Esophagus muscularis mucosa (tissue), 3 donors: Measurements from ENCODE around the gene DUSP18.

ENCODE experiments used
- POLR2AphosphoS5 ChIP-seq, 2 donors: sonication (generic); formaldehyde crosslinking; IDR thresholded peaks; one replicate each; pipeline ENCODE4 v1.6.1; 2017; ENCODE audit warnings: antibody characterized with exemption in 2 of 2
- TF ChIP-seq, protein P1 (sequence below), 3 experiments: fragments of 200-600 bp in 2 of 3; fragments of 450-650 bp in 1 of 3; sonication (generic) in 2 of 3; IDR thresholded peaks; one replicate each; pipeline ENCODE4 v1.5.1; 2017 to 2019; ENCODE audit warnings: antibody characterized with exemption in 3 of 3, mild to moderate bottlenecking in 2 of 3, moderate library complexity in 1 of 3

DNA sequence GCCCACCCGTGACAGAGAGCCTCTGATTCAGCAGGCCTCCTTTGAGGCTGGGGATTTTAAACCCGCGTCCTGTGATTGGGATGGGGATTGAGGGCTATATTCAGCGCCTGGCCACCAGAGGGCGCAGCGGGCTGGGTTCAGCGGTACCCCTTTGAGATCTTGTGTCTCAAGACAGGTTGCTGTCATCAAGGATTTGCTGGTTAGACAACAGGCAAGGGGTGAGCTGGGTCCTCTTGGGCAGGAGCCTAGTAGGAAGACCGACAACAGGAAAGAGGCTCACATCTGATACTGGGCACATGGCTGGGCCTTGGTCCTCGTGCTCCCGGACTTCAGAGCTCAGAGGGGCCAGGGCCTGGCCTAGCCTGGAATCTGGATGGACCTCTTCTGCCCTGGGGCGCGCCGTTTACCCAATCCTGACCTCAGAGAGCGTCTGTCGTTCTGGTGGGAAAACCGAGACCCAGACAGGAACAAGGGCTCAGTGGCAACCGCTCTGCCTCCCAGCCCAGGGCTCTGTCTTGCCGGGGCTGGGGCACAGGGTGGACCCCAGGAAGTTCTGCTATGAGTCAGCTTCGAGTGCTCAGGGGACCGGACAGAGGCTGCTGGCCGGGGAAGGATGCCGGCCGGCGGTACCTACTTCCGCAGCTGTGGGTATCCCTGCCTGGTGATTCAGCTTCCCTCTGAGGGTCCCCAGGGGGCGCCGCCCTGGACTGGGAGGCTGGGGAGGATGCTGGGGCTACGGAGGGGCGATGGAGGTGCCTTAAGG is 33.0 kb downstream of the DUSP18 start:
- TF ChIP-seq, protein P1, sequence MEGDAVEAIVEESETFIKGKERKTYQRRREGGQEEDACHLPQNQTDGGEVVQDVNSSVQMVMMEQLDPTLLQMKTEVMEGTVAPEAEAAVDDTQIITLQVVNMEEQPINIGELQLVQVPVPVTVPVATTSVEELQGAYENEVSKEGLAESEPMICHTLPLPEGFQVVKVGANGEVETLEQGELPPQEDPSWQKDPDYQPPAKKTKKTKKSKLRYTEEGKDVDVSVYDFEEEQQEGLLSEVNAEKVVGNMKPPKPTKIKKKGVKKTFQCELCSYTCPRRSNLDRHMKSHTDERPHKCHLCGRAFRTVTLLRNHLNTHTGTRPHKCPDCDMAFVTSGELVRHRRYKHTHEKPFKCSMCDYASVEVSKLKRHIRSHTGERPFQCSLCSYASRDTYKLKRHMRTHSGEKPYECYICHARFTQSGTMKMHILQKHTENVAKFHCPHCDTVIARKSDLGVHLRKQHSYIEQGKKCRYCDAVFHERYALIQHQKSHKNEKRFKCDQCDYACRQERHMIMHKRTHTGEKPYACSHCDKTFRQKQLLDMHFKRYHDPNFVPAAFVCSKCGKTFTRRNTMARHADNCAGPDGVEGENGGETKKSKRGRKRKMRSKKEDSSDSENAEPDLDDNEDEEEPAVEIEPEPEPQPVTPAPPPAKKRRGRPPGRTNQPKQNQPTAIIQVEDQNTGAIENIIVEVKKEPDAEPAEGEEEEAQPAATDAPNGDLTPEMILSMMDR (IDR thresholded peaks at IDR 0.05) = peak; percentile 96 to 98 (median 96)
- TF ChIP-seq POLR2AphosphoS5 (IDR thresholded peaks at IDR 0.05) = peak; percentile 33 to 72
